GM06990 (cell line): ENCODE data around the gene DESI1.

Experiments
- DNase-seq: peaks from one replicate; pipeline ENCODE4 v3.0.0-alpha.2; 2011; ENCODE audit not compliant: insufficient read length; ENCODE audit errors: extremely low read depth
- H3K27me3 ChIP-seq: replicated peaks from 2 replicates; pipeline ENCODE4 v1.6.0; 2011; ENCODE audit warnings: low read length; ENCODE audit not compliant: control insufficient read depth, insufficient read depth
- H3K36me3 ChIP-seq: 2 replicates; pipeline ENCODE4 v1.5.1; 2011; ENCODE audit warnings: low read length; ENCODE audit not compliant: control insufficient read depth, insufficient read depth
- H3K4me3 ChIP-seq: replicated peaks from 2 replicates; pipeline ENCODE4 v1.5.1; 2011; ENCODE audit warnings: low read depth, mild to moderate bottlenecking, control low read depth, low read length
- TF ChIP-seq, protein P1 (sequence below): IDR thresholded peaks from 2 replicates; pipeline ENCODE4 v1.5.1; 2011; ENCODE audit warnings: low read length, control low read depth, mild to moderate bottlenecking, inconsistent platforms; ENCODE audit not compliant: insufficient read depth, poor library complexity, severe bottlenecking

DESI1 gene

DNA sequence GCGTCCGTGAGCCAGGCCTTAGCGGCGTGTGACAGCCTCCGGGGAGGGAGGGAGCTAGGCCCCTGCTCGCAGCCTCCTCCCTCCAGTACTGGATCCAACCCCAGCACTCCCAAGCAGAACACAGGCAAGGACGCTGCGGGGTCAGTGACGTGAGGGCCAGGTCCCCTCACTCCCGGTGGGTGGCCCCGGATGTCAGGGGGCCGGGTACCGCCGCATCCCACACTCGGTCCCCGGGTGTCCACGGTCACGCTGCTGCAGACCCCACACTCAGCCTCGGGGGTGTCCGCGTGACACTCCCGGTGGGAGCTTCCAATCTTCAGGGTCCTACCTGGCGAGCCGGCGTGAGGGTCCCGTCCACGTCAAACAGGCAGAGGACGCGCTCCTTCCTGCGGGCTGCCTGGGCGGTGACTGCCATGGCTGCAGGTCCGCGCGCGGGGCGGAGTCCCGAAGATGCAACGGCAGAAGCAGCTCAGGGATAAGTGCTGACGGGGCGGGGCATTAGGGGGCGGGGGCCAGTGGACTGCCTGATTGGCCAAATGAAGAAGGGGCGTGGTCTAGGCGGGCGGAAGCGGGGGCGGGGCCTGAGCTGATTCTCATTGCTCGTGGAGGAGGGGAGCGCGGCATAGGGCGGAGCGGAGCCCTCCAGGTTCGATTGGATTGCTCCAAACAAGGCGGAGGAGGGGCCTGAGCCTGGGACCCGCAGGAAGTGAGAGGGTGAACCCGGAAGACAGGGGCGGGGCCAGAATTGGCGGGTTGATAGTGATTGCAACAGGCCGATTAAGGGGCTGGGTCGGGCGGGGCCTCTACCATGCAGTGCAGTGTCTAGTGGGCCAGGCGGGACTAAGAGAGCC lies 31.2 kb downstream of the DESI1 start, which contains the start of gene PMM1:
TSS of gene PMM1 (minus strand) at position 450 of the 851 bp plus-strand sequence. CDS start at position 415, 35 bp downstream.
- peak; percentile 100 for DNase-seq
- Histone ChIP-seq H3K4me3 (peak within 1 kb of the TSS; percentile 96), H3K36me3 (peaks cover 1% of the 10 kb centered on the region; the same call in 1 of the 2 replicates), H3K27me3 (no peaks in the 10 kb centered on the region)
- TF ChIP-seq, protein P1, sequence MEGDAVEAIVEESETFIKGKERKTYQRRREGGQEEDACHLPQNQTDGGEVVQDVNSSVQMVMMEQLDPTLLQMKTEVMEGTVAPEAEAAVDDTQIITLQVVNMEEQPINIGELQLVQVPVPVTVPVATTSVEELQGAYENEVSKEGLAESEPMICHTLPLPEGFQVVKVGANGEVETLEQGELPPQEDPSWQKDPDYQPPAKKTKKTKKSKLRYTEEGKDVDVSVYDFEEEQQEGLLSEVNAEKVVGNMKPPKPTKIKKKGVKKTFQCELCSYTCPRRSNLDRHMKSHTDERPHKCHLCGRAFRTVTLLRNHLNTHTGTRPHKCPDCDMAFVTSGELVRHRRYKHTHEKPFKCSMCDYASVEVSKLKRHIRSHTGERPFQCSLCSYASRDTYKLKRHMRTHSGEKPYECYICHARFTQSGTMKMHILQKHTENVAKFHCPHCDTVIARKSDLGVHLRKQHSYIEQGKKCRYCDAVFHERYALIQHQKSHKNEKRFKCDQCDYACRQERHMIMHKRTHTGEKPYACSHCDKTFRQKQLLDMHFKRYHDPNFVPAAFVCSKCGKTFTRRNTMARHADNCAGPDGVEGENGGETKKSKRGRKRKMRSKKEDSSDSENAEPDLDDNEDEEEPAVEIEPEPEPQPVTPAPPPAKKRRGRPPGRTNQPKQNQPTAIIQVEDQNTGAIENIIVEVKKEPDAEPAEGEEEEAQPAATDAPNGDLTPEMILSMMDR: no peak

DNA sequence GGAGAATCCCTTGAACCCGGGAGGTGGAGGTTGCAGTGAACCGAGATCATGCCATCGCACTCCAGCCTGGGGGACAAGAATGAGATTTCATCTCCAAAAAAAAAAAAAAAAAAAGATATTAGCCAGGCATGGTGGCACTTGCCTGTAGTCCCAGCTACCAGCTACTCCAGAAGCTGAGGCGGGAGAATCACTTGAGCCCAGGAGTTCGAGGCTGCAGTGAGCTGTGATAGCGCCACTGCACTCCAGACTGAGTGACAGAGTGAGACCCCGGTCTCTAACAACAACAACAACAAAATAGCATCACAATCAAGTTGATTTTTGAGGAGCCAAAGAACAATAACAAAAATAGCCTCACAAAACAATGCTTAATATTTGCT lies 33.5 kb downstream of the DESI1 start:
- H3K27me3 ChIP-seq: no peaks in the 10 kb centered on the region
- H3K4me3 ChIP-seq: no peak overlapping the region
- DNase-seq: no peak
- TF ChIP-seq, protein P1: no peak
- H3K36me3 ChIP-seq: peaks cover 1% of the 10 kb centered on the region; the same call in 1 of the 2 replicates

DNA sequence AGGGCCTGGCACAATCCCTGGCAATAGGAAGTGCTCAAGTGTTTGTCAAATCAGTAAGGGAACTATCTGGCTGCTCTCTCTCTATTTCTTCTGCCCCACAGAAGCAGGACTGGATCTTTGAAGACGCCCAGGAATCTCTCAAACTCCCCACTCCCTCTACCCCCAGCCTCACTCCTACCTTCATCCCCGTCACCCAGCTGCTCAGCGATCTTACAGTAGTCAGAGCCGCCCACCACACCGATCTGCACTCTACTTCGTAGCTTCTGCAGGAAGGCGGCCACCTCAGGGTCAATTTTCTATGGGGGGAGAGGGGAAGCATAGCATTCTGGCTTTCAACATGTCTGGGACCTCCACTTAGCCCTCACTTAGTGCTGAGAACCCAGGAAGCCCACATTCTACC lies 34.9 kb downstream of the DESI1 start:
- TF ChIP-seq, protein P1: no peak
- no peak for DNase-seq
- Histone ChIP-seq H3K36me3 (peaks cover 1% of the 10 kb centered on the region; the same call in 1 of the 2 replicates), H3K4me3 (no peak overlapping the region), H3K27me3 (no peaks in the 10 kb centered on the region)

DNA sequence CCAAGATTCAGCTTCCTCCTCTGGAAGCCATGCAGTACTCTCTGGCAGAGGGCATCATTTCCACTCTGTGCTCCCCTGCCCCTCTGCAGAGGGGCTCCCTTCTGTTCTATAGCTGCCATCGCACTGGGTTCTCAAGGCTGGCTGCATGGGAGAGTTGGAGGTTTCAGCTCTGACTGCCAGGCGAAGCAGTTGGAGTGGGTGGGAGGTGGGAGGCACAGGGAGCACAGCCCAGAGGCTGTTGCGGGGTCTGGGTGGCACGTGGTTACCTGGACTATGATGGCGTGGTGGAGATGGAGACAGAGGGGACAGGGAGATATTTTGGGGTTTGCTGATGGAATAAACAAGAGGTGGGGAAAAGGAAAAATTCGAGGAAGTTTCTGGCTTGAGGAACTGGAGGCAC lies 36.0 kb downstream of the DESI1 start:
- H3K4me3 ChIP-seq: no peak overlapping the region
- peaks cover 1% of the 10 kb centered on the region; the same call in 1 of the 2 replicates for H3K36me3 ChIP-seq
- no peaks in the 10 kb centered on the region for H3K27me3 ChIP-seq
- no peak for DNase-seq
- TF ChIP-seq, protein P1: no peak

- Histone ChIP-seq H3K36me3 (peaks cover 5% of the 10 kb centered on the region), H3K4me3 (no peak overlapping the region), H3K27me3 (no peaks in the 10 kb centered on the region)
- TF ChIP-seq, protein P1: no peak
- DNase-seq: no peak
Observed at GRCh38 chr22:41582694-41583093, 38.1 kb downstream of the DESI1 start.
